Cardiac fibroblast (primary cell): ENCODE measurements around the gene PRSS38.

Experiments used
- DNase-seq, 2 donors: peaks; one replicate each; pipeline versions ENCODE4 v3.0.0 to v3.0.0-alpha.2; 2010; ENCODE audit warnings: low read depth in 2 of 2
- H3K4me3 ChIP-seq, 2 donors: replicated peaks in 1 of 2; 1 replicate in 1 of 2; 2 replicates in 1 of 2; pipeline ENCODE4 v1.5.1; 2011; ENCODE audit warnings: low read depth in 2 of 2, low read length in 2 of 2, mild to moderate bottlenecking in 2 of 2, moderate library complexity in 1 of 2
- TF ChIP-seq, protein P1 (sequence below): IDR thresholded peaks from one replicate; pipeline ENCODE4 v1.5.1; 2011; ENCODE audit warnings: low read depth, mild to moderate bottlenecking, low read length, inconsistent platforms

Gene PRSS38

DNA sequence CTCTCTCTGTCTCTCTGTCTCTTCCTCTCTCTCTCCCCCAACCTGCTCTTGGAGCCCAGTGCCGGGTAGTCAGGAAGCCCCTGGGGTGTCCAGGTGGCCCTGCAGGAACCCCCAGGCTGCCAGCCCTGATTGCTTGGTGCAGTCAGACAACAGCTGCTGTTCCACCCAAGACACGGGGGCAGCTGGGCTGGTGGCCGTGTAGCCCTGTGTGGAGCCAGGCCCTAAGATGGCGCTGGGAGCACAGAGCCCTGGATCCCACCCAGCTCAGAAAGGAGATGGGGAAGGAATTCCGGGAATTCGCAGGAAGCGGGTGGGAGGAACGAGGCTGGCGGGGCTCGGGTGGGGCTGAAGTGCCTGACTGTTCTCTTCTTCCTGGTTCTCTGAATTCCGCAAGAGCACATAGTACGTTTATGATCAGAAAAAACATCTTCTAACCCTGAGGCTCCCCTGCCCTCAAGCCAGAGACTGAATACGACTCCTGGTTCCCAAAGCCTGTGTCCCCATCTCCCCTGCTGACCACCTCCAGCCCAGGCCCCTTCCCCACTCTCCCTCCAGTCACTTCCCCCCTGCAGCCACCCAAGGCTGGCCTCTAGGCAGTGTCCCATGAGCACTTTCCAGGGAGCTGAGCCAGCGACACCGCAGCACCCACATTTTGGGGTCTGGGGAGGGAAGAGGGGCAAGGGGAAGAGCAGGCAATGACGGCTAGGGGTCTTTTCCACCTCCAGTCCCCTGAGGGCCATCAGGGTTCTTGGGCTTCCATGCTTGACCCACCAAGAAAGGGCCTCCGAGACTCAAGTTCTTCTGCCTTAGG lies 77.2 kb downstream of the PRSS38 start:
- peak in 1 of 2 donors; percentile 47 for DNase-seq
- TF ChIP-seq, protein P1, sequence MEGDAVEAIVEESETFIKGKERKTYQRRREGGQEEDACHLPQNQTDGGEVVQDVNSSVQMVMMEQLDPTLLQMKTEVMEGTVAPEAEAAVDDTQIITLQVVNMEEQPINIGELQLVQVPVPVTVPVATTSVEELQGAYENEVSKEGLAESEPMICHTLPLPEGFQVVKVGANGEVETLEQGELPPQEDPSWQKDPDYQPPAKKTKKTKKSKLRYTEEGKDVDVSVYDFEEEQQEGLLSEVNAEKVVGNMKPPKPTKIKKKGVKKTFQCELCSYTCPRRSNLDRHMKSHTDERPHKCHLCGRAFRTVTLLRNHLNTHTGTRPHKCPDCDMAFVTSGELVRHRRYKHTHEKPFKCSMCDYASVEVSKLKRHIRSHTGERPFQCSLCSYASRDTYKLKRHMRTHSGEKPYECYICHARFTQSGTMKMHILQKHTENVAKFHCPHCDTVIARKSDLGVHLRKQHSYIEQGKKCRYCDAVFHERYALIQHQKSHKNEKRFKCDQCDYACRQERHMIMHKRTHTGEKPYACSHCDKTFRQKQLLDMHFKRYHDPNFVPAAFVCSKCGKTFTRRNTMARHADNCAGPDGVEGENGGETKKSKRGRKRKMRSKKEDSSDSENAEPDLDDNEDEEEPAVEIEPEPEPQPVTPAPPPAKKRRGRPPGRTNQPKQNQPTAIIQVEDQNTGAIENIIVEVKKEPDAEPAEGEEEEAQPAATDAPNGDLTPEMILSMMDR, result no peak
- no peak overlapping the region for H3K4me3 ChIP-seq

DNA sequence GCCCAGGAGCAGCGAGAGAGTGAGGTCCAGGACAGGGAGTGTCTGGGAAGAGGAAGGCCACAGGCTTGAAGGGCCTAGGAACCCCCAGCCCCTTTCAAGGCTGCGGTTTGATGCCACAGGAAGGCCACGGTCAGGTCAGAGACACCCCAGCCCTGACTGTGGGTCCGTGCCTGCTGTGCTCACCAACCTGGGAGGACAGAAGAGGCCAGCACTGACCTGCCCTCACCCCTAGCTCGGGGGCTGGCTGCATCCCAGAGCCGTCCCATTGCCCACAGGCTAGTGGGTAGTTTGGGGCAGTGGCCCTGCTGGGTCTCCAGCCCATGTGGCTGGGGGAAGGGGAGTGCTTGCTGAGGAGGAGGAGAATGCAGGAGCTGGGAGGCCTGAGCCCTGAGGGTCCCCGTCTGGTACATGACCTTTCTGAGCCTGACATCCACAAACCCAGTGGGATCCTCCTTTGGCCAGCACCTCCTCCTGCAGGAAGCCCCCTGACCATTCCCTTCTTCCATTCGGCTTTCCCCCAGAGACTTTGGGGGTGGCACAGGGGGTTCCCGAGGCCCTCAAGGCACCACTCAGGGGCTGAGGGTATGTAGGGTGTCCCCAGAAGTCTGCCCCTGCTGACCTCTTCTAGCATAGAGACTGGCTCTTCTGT lies 77.9 kb downstream of the PRSS38 start:
- DNase-seq, result no peak
- no peak overlapping the region for H3K4me3 ChIP-seq
- TF ChIP-seq, protein P1, result no peak

DNA sequence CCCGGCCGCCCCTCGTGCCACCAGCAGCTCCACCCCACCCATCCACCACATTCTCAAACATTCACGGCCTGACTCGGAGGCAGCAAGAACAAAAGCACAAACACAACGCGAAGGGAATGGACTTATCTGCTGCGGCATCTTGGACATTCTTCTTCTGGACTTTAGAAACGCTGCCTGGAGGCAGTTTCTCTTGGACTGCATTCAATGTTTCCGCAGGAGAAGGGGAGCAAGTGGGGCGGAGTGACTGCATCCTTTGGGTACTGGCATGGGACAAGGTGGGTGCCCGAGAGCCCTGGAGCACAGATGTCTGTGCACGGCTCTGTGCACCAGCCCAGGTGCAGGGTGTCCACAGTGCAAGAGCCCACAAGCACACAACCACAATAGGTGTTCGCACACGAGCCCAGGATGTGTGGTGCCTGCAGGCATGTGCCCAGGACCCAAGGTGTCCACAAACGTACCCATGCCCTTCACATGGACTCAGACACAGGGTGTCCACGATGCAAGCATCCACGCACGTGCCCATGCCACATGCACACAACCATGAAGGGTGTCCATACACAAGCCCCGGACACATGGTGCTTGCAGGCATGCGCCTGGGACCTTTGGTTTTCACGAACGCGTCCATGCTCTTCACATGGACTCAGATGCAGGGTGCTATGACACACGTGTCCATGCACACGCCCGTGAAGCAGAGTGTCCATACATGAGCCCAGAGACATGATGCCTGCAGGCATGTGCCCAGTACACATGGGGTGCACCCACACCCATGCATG lies 78.7 kb downstream of the PRSS38 start:
- no peak for DNase-seq
- TF ChIP-seq, protein P1, result no peak
- no peak overlapping the region for H3K4me3 ChIP-seq

DNA sequence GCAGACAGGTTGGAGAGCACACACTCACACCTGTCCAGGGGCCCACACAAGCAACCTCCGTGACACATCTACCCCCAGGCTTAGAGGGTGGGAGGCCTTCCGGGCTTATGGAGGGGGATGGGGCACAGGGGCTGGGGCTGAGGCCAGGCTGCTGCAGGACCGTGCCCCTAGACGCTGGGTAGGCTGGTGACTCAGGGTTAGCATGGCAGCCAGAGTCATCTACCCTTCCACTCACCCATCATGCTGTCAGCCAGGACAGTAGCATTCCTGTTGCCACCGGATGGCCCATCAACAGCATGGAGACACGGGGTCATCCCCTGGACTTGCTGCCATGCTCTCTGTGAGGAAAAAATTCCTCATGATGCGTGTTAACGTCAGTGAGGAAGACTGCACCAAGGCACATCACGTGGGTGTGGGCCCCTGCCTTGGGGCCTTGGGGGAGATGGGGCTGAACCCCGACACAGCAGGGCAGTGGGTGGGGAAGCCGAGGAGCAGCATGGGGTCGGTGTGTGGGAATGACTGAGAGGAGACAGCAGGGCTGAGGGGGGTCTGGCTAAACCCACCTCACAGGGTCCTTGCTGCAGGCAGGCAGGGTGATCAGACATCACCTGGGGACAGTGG lies 79.5 kb downstream of the PRSS38 start:
- DNase-seq, result no peak
- no peak overlapping the region for H3K4me3 ChIP-seq
- TF ChIP-seq, protein P1, result no peak
